AG09319 (cell line): ENCODE measurements around the gene CFAP54.

ENCODE experiments used
- DNase-seq: peaks from one replicate; pipeline ENCODE4 v3.0.0-alpha.2; 2010; ENCODE audit warnings: low read depth; ENCODE audit errors: extremely low read depth
- CTCF ChIP-seq: IDR thresholded peaks from 2 replicates; pipeline ENCODE4 v1.5.1; 2011; ENCODE audit warnings: low read depth, mild to moderate bottlenecking, inconsistent platforms, low read length, moderate library complexity

The CFAP54 gene

DNA sequence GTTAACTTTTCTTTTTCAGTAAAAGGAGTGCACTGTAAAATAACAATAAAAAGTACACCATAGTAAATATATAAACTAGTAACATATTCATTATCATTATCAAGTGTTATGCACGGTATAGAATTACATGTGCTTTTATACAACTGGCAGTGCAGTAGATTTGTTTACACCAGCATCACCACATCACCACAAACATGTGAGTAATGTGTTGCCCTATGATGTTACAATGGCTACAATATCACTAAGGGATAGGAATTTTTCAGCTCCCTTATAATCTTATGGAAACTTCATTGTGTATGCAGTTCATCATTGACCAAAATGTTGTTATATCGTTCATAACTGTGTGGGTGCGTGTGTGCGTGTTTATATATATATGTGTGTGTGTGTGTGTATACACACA, 394.2 kb downstream of the CFAP54 start:
- TF ChIP-seq CTCF: no peak
- DNase-seq: no peak

- DNase-seq: no peak
- TF ChIP-seq CTCF: no peak
These were observed 397.8 kb downstream of the CFAP54 start for GRCh38 chr12:96886998-96887677.

- DNase-seq: no peak
- no peak for TF ChIP-seq CTCF
These were observed 400.0 kb downstream of the CFAP54 start for GRCh38 chr12:96889273-96889933.

- no peak for DNase-seq
- TF ChIP-seq CTCF: no peak
These were observed 401.0 kb downstream of the CFAP54 start for GRCh38 chr12:96890331-96890730.

DNA sequence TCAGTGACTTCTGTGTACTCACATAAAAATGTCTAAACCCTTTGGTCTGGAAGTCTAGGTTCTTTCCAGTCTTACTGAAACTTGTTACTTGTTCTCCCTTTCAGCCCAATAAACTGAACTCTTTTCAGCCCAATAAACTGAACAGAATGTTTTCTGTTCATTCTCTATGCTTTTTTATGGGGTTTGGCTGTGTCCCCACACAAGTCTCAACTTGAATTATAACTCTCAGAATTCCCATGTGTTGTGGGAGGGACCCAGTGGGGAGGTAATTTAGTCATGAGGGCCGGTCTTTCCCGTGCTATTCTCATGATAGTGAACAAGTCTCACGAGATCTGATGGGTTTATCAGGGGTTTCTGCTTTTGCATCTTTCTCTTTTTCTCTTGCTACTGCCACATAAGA, 402.7 kb downstream of the CFAP54 start:
- no peak for TF ChIP-seq CTCF
- no peak for DNase-seq

GRCh38 chr12:96897421-96897820, 408.0 kb downstream of the CFAP54 start:
- no peak for DNase-seq
- no peak for TF ChIP-seq CTCF

- no peak for TF ChIP-seq CTCF
- DNase-seq: no peak
These were observed 411.8 kb downstream of the CFAP54 start for GRCh38 chr12:96901175-96901574.
